GM12801 (cell line): ENCODE measurements around the gene ISG20L2.

Experiments used
- CTCF ChIP-seq: IDR thresholded peaks from one replicate; pipeline ENCODE4 v1.5.1; 2011; ENCODE audit warnings: control low read depth; ENCODE audit not compliant: insufficient read length; ENCODE audit errors: extremely low read depth

The ISG20L2 gene

GRCh38 chr1:156700736-156701531 is 27.6 kb downstream of the ISG20L2 start:
- no peak for TF ChIP-seq CTCF

GRCh38 chr1:156698995-156699394 is 29.6 kb downstream of the ISG20L2 start:
- TF ChIP-seq CTCF = no peak

- TF ChIP-seq CTCF = no peak
Observed at GRCh38 chr1:156697481-156697880, 31.1 kb downstream of the ISG20L2 start.

- no peak for TF ChIP-seq CTCF
Observed at GRCh38 chr1:156696755-156697154, 31.8 kb downstream of the ISG20L2 start.

GRCh38 chr1:156694690-156694962 is 33.9 kb downstream of the ISG20L2 start:
- TF ChIP-seq CTCF = no peak

- TF ChIP-seq CTCF = no peak
Observed at GRCh38 chr1:156693848-156694689, 34.5 kb downstream of the ISG20L2 start.

- TF ChIP-seq CTCF = no peak
Observed at GRCh38 chr1:156692925-156693847, 35.4 kb downstream of the ISG20L2 start.
